ENCODE measurements around the gene BAHD1. TPM values are rescaled to one million over a fixed set of nuclear protein-coding genes. Genes with fewer than 3 reads are reported as not detected.
A peak's percentile ranks its signal among the peaks of the same experiment; 100 is the strongest.

BAHD1 gene
- total RNA-seq, 2 donors from 2014 or later: 20.8 to 21.9 TPM

DNA sequence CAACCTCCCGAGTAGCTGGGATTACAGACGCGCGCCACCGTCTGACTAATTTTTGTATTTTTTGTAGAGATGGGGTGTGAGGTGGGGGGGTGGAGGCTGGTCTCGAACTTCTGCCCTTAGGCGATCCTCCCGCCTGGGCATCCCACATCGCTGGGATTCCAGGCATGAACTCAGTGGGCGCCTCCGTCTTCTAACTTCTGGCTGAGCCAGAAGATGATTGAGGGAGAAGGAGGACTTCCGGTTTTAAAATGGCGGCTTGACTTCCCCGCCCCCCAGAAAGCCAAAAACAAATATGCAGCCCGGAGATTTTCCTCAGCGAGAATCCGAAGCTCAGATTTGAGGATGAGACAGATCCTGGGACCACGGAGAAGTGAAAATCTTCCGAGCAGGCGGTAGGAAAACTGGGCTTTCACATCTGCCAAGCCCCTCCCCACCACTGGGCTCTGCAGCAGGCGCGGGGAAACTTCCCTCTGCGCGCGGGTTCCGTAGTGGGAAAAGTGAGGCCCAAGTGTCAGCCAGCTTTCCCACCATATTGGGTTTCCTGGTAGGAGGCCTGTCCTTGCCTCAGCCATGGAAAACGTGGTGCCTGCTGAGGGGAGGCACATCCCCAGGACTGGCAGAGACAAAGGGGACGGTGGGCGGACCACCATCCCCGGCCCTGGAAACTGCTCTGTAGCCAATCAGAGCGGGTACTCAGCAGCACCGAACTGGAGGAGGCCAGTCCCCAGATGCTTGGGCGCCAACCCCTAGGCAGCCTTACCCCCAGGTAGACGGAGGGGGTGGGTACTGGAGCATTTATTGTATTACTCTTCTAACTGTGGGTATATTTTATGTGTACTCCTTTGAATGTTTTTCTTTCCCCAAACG lies 47.3 kb downstream of the BAHD1 start:
- Mint-ChIP-seq H3K27ac (no peak overlapping the region), H3K4me1 (ENCODE audit: low read depth) (peaks cover 4% of the 10 kb centered on the region), H3K4me3 (no peak overlapping the region), H3K36me3 (ENCODE audit: insufficient read depth in 2 of 2) (no peaks in the 10 kb centered on the region), H3K9me3 (no peaks in the 10 kb centered on the region), H3K27me3 (ENCODE audit: low read depth) (peaks cover 5% of the 10 kb centered on the region)
- DNase-seq (no peak), ATAC-seq (replicated peaks in 1 of 2) (no peak)

DNA sequence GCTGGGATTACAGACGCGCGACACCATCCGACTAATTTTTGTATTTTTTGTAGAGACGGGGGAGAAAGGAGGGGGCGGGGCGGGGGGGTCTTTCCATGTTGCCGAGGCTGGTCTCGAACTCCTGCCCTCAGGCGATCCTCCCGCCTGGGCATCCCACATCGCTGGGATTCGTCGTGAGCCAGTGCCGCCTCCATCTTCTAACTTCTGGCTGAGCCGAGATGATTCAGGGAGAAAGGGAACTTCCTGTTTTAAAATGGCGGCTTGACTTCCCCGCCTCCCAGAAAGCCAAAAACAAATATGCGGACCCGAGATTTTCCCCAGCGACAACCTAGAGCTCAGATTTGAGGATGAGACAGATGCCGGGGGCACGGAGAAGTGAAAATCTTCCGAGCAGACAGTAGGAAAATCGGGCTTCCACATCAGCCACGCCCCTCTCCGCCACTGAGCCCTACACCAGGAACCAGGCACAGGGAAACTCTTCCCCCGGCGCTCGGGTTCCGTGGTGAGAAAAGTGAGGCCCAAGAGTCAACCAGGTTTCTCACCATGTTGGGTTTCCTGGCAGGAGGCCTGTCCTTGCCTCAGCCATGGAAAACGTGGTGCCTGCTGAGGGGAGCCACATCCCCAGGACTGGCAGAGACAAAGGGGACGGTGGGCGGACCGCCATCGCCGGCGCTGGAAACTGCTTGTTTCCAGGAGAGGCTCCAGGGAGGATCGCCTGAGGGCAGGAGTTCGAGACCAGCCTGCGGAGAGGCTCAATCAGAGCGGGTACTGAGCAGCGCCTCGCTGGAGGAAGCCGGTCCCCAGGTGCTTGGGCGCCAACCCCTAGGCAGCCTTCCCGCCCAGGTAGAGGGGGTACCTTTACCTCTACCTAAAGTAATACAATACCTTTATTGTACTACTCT lies 48.8 kb downstream of the BAHD1 start:
- Mint-ChIP-seq H3K27ac (no peak overlapping the region), H3K4me1 (ENCODE audit: low read depth) (peaks cover 19% of the 10 kb centered on the region), H3K27me3 (ENCODE audit: low read depth) (peaks cover 5% of the 10 kb centered on the region), H3K9me3 (no peaks in the 10 kb centered on the region), H3K4me3 (no peak overlapping the region), H3K36me3 (ENCODE audit: insufficient read depth in 2 of 2) (no peaks in the 10 kb centered on the region)
- no peak for ATAC-seq (replicated peaks in 1 of 2)
- DNase-seq: no peak

DNA sequence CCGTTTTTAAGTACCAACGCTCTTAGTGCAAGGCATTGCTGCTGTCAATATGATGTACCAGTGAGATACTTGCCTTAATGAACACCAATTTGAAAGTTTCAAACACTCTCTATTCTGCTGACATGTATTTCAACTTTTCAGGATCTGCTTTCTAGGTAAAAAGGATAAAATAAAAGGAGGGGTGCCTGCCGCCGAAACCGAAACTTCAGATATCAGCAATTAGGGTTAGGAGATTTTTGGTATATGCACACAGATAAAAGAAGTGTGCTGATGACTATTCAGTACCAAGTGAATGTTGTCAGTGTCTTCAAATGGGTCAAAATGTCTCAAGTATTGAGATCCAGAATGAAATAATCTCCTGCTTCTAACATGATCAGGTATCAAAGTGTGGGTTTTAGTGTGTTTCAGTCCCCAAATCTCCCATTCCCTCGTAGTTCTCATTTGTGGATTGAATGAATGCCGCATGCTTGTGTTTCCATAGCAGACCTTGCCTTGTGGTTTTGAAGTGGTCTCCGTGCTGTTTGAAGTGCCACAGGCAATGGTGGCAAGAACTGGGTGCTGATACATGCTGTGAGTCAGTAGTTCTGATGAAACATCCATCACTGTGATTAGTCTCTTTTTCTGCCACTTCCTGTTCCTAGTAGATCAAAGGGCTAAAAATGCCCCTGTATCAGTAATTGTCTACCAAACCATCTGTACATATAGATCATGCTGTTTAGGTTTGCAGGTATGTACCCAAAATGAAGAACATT lies 52.5 kb downstream of the BAHD1 start:
- ATAC-seq (replicated peaks in 1 of 2) (peak; percentile 96), DNase-seq (peak; percentile 72 to 85)
- no peaks in the 10 kb centered on the region for H3K9me3 Mint-ChIP-seq
- H3K27ac Mint-ChIP-seq: peak overlapping the region; percentile 55
- H3K4me1 Mint-ChIP-seq (ENCODE audit: low read depth): peaks cover 44% of the 10 kb centered on the region
- peaks cover 2% of the 10 kb centered on the region for H3K27me3 Mint-ChIP-seq (ENCODE audit: low read depth)
- H3K4me3 Mint-ChIP-seq: peak overlapping the region; percentile 42 to 61
- no peaks in the 10 kb centered on the region for H3K36me3 Mint-ChIP-seq (ENCODE audit: insufficient read depth in 2 of 2)

DNA sequence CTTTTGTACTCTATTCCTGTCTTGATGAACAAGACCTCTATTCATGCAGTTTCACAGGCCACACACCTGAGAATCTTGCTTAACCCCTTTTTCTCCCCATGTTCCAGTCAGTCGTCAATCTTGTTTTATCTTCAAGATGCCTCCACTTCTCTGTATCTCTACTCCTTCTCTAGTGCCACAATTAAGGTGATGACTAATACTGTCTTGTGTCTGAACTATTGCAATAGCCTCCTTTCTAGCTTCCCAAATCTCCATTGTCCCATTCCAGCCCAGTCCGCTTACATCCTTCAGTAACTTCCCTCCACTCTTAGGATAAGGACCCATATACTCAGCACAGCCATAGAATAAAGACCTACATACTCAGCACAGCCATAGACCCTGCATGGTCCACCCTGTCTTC lies 54.8 kb downstream of the BAHD1 start:
- DNase-seq (no peak), ATAC-seq (replicated peaks in 1 of 2) (no peak)
- H3K27me3 Mint-ChIP-seq (ENCODE audit: low read depth): peaks cover 12% of the 10 kb centered on the region
- H3K9me3 Mint-ChIP-seq: no peaks in the 10 kb centered on the region
- peaks cover 45% of the 10 kb centered on the region for H3K4me1 Mint-ChIP-seq (ENCODE audit: low read depth)
- H3K36me3 Mint-ChIP-seq (ENCODE audit: insufficient read depth in 2 of 2): no peaks in the 10 kb centered on the region
- no peak overlapping the region for H3K27ac Mint-ChIP-seq
- H3K4me3 Mint-ChIP-seq: no peak overlapping the region

DNA sequence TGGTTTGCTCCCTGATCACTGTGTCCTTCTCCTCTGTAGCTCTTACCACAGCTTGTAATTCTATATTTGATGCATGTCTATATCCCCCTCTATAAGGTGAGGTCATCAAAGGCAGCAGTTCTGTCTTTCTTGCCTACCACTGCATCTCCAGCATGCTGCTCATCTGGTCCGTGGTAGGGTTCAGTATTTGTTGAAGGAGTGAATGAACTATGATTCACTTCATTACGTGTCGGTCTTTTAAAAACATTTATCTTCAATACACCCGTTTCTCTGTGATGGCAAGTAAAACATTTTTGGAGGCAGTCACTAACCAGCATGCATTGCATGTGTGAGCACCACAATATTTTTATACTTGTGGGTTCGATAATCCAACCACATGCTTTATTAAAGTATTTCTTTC lies 57.7 kb downstream of the BAHD1 start:
- H3K27ac Mint-ChIP-seq: no peak overlapping the region
- H3K36me3 Mint-ChIP-seq (ENCODE audit: insufficient read depth in 2 of 2): no peaks in the 10 kb centered on the region
- no peak for ATAC-seq (replicated peaks in 1 of 2)
- no peak overlapping the region for H3K4me3 Mint-ChIP-seq
- H3K4me1 Mint-ChIP-seq (ENCODE audit: low read depth): peaks cover 37% of the 10 kb centered on the region
- no peak for DNase-seq
- H3K27me3 Mint-ChIP-seq (ENCODE audit: low read depth): peaks cover 24% of the 10 kb centered on the region
- H3K9me3 Mint-ChIP-seq: no peaks in the 10 kb centered on the region

DNA sequence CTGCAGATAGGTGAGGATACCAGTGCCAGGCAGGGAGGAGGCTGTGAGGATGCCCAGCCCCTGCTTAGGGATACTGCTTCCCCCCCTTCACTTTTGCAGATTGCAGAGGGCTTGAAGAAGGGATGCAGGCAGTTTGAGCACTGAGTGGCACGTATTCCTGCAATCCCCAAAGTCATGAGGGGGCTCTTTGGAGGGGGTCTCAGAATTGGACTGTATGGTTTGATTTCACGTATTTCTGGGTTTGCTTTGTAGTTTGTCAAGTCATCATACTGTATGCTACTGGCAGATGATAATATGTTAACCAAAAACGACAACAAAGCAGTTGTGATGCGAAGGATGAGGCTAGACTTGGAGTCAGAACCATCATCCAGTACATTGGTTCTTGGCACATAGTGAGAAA lies 58.1 kb downstream of the BAHD1 start:
- DNase-seq: no peak
- no peak overlapping the region for H3K4me3 Mint-ChIP-seq
- no peaks in the 10 kb centered on the region for H3K9me3 Mint-ChIP-seq
- no peaks in the 10 kb centered on the region for H3K36me3 Mint-ChIP-seq (ENCODE audit: insufficient read depth in 2 of 2)
- no peak overlapping the region for H3K27ac Mint-ChIP-seq
- no peak for ATAC-seq (replicated peaks in 1 of 2)
- peaks cover 27% of the 10 kb centered on the region for H3K27me3 Mint-ChIP-seq (ENCODE audit: low read depth)
- H3K4me1 Mint-ChIP-seq (ENCODE audit: low read depth): peaks cover 32% of the 10 kb centered on the region

DNA sequence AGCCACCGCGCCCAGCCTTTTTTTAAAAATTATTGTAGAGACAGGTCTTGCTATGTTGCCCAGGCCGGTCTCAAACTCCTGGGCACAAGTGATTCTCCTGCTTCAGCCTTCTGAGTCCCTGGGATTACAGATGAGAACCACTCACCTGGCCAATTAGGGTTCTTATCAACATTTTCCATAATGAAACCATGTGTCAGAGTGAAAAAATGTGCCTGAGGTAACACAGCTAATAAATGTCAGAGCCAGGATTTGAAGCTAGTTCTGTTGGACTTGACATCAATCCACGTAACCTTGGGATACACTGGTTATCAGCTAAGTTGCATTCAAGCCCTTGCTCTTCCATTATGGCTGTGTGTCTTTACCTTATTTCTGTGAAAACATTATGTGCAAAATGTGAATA lies 59.2 kb downstream of the BAHD1 start:
- no peaks in the 10 kb centered on the region for H3K36me3 Mint-ChIP-seq (ENCODE audit: insufficient read depth in 2 of 2)
- H3K4me1 Mint-ChIP-seq (ENCODE audit: low read depth): peaks cover 22% of the 10 kb centered on the region

DNA sequence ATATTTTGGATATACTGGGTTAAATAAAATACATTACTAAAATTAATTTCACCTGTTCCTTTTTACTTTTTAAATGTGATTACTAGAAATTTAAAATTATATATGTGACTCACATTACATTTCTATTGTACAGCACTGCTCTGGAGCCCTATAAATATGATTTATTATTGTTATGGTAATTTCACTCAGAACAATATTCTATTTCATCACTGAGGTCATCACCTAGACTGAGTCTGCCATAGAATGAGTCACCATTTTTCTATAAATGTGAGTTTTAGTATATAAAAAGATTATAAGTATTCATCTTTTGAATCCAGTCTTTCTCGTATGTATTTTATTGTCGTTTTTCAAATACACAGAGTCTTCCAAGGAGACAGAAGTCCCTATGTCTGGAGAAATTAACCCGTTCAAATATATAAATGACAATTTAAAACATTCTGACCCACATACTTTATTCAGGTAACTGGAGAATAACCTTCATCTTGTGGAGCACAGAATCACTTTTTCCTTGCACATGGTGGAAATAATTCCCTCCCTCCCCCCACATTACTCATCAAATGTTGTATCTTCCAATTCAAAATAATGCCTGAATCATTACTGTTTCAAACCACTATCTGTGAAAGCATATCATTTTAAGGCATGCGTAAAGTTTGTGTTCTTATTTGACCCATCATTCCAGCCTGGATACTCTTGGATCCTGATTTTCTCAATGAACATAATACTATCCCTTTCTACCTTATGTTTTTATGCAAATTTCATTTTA lies 60.0 kb downstream of the BAHD1 start:
- ATAC-seq (replicated peaks in 1 of 2) (peak in 1 of 2 donors; percentile 42), DNase-seq (no peak)
- H3K27ac Mint-ChIP-seq: no peak overlapping the region
- peaks cover 31% of the 10 kb centered on the region for H3K27me3 Mint-ChIP-seq (ENCODE audit: low read depth)
- no peak overlapping the region for H3K4me3 Mint-ChIP-seq
- no peaks in the 10 kb centered on the region for H3K36me3 Mint-ChIP-seq (ENCODE audit: insufficient read depth in 2 of 2)
- no peaks in the 10 kb centered on the region for H3K9me3 Mint-ChIP-seq
- H3K4me1 Mint-ChIP-seq (ENCODE audit: low read depth): peaks cover 15% of the 10 kb centered on the region

More for the DNA sequence above, 59.2 kb downstream of the BAHD1 start:
- Mint-ChIP-seq H3K4me3 (no peak overlapping the region), H3K27me3 (ENCODE audit: low read depth) (peaks cover 27% of the 10 kb centered on the region), H3K9me3 (no peaks in the 10 kb centered on the region), H3K27ac (no peak overlapping the region)
- ATAC-seq (replicated peaks in 1 of 2): no peak
- no peak for DNase-seq

DNA sequence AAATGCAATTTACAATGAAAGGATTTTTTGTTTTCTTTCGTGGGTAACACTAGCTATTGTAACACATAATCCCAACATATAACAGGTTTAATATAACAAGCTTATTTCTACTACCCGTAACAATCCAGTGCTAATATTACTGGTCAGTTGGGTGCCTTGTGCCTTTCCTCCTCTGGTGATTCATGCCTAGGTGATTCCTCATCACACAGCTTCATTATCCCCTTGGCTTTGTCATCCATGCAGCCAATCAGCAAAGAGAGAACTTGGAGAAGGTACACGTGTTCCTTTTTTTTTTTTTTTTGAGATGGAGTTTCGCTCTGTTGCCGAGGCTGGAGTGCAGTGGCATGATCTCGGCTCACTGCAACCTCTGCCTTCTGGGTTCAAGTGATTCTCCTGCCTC lies 60.7 kb downstream of the BAHD1 start:
- peaks cover 14% of the 10 kb centered on the region for H3K4me1 Mint-ChIP-seq (ENCODE audit: low read depth)
- H3K4me3 Mint-ChIP-seq: no peak overlapping the region
- H3K27me3 Mint-ChIP-seq (ENCODE audit: low read depth): peaks cover 38% of the 10 kb centered on the region
- ATAC-seq (replicated peaks in 1 of 2) (no peak), DNase-seq (no peak)
- no peaks in the 10 kb centered on the region for H3K36me3 Mint-ChIP-seq (ENCODE audit: insufficient read depth in 2 of 2)
- no peak overlapping the region for H3K27ac Mint-ChIP-seq
- H3K9me3 Mint-ChIP-seq: no peaks in the 10 kb centered on the region

DNA sequence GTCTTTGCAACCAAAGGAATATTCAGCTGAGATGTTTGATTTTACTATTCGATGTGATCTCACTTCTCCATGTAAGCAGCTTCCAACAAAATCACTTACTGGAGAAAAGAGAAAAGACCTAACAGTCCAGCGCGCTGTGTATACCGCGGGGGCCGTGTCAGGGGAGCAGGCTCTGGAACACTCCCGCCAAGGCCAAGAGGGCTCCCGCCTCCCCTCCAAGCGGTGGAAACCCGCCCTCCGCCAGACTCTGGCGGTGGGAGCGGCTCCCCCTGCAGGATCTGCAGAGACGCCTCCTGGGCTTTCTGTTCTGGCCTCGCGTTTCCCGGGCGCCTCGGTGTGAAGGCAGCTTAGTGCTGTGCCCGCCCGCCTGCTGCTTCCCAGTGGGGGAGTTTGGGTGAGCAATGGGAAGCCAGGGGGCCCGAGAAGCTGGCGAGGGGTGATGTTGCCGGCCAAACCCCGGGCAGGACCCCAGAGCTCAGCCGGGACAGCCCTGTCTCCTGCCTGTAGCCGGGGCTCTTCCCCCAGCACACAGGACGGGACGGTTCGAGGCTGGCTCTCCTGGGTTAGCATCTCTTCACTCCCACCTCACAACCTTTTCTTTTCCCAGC lies 66.3 kb downstream of the BAHD1 start:
- H3K4me3 Mint-ChIP-seq: peak overlapping the region; percentile 62 to 63

DNA sequence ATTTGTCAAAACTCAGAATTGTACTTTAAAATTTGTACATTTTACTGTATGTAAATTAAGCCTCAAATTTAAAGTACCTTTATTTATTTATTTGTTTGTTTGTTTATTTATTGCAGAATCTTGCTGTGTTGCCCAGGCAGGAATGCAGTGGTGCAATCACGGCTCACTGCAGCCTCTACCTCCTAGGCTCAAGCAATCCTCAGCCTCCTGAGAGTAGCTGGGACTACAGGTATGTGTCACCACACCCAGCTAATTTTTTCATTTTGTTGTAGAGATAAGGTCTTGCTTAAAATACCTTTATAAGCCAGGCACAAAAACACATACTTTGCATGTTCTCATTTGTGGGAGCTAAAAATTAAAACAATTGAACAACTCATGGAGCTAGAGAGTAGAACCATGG lies 67.5 kb downstream of the BAHD1 start:
- ATAC-seq (replicated peaks in 1 of 2): no peak
- Mint-ChIP-seq H3K9me3 (no peaks in the 10 kb centered on the region), H3K27me3 (ENCODE audit: low read depth) (peaks cover 76% of the 10 kb centered on the region), H3K36me3 (ENCODE audit: insufficient read depth in 2 of 2) (no peaks in the 10 kb centered on the region), H3K4me1 (ENCODE audit: low read depth) (peaks cover 32% of the 10 kb centered on the region), H3K4me3 (no peak overlapping the region), H3K27ac (no peak overlapping the region)
- DNase-seq: no peak

More for the DNA sequence above, 66.3 kb downstream of the BAHD1 start:
- ATAC-seq (replicated peaks in 1 of 2): peak; percentile 75 to 80
- no peaks in the 10 kb centered on the region for H3K36me3 Mint-ChIP-seq (ENCODE audit: insufficient read depth in 2 of 2)
- H3K4me1 Mint-ChIP-seq (ENCODE audit: low read depth): peaks cover 26% of the 10 kb centered on the region
- no peak overlapping the region for H3K27ac Mint-ChIP-seq
- H3K9me3 Mint-ChIP-seq: no peaks in the 10 kb centered on the region
- peak; percentile 71 to 76 for DNase-seq
- peaks cover 75% of the 10 kb centered on the region for H3K27me3 Mint-ChIP-seq (ENCODE audit: low read depth)

DNA sequence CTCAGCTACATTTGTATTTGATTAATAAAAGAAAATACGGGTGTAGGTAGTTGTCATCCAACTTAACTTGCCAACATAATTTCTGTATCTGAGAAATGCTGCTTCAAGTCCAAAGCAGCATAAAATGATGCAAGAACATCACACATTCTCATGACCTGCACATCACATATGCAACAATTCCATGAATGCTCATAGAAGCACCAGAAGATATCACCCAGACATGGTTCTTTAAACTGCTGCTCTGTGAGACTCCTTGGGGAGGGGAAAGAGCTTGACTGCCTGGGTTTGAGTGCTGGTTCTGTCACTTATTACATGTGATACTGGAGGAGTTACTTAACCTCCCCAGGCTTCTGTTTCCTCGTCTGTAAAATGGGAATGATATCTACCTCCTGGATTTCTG lies 69.4 kb downstream of the BAHD1 start:
- H3K36me3 Mint-ChIP-seq (ENCODE audit: insufficient read depth in 2 of 2): no peaks in the 10 kb centered on the region
- DNase-seq (no peak), ATAC-seq (replicated peaks in 1 of 2) (no peak)
- peak overlapping the region; percentile 42 to 45 for H3K4me3 Mint-ChIP-seq
- peaks cover 32% of the 10 kb centered on the region for H3K4me1 Mint-ChIP-seq (ENCODE audit: low read depth)
- H3K27ac Mint-ChIP-seq: no peak overlapping the region
- H3K27me3 Mint-ChIP-seq (ENCODE audit: low read depth): peaks cover 80% of the 10 kb centered on the region
- no peaks in the 10 kb centered on the region for H3K9me3 Mint-ChIP-seq
